GM10266 (cell line): ENCODE results near the gene RAET1G.

ENCODE experiments used
- DNase-seq: peaks from one replicate; pipeline ENCODE4 v3.0.0; 2012; ENCODE audit errors: extremely low spot score
- CTCF ChIP-seq: IDR thresholded peaks from 2 replicates; pipeline ENCODE4 v1.5.1; 2012; ENCODE audit warnings: mild to moderate bottlenecking, low read depth; ENCODE audit not compliant: control insufficient read depth, insufficient read depth; ENCODE audit errors: missing control alignments

The RAET1G gene

GRCh38 chr6:149891259-149891658, 31.7 kb downstream of the RAET1G start:
- DNase-seq = no peak
- TF ChIP-seq CTCF = no peak

GRCh38 chr6:149890629-149891045, 32.3 kb downstream of the RAET1G start:
- no peak for DNase-seq
- TF ChIP-seq CTCF = no peak

GRCh38 chr6:149889326-149889725, 33.6 kb downstream of the RAET1G start:
- TF ChIP-seq CTCF = no peak
- DNase-seq = no peak

GRCh38 chr6:149888659-149889058, 34.3 kb downstream of the RAET1G start:
- TF ChIP-seq CTCF = no peak
- no peak for DNase-seq

- DNase-seq = no peak
- no peak for TF ChIP-seq CTCF
These were observed 34.8 kb downstream of the RAET1G start for GRCh38 chr6:149888093-149888492.

GRCh38 chr6:149887343-149887742, 35.6 kb downstream of the RAET1G start:
- TF ChIP-seq CTCF = no peak
- DNase-seq = no peak

GRCh38 chr6:149885888-149886287, 37.0 kb downstream of the RAET1G start:
- no peak for TF ChIP-seq CTCF
- DNase-seq = no peak
